Naive thymus-derived CD4-positive, alpha-beta T cell (primary cell): ENCODE data around the gene LY6G5B. TPM values are rescaled to one million over a fixed set of nuclear protein-coding genes. Genes with fewer than 3 reads are reported as not detected.

Experiments used
- ATAC-seq: fragments of 150-1000 bp; cut with Tn5 transposase; 2 replicates; pipeline ENCODE4 v1.10.0; 2021; ENCODE audit warnings: mild to moderate bottlenecking, moderate library complexity
- CTCF ChIA-PET: fragments of 350-600 bp; sonication (Branson Sonifier 250); formaldehyde crosslinking; loops from one replicate; lab custom pipeline; 2021; ENCODE audit warnings: antibody characterized with exemption; lab: Charles Lee
- POLR2A ChIA-PET: fragments of 350-600 bp; sonication (Branson Sonifier 250); formaldehyde crosslinking; loops from one replicate; lab custom pipeline; 2021; ENCODE audit warnings: antibody characterized with exemption, inconsistent platforms; lab: Charles Lee
- DNase-seq, 9 donors: peaks; one replicate each; pipeline versions ENCODE4 v3.0.0 to v3.0.0-alpha.2; 2020 to 2022; ENCODE audit warnings: mixed read lengths in 1 of 9
- H3K27ac ChIP-seq: one replicate; pipeline ENCODE4 v1.7.0; 2013; ENCODE audit warnings: mild to moderate bottlenecking, low read depth, low read length, moderate library complexity
- H3K27me3 ChIP-seq, 2 donors: one replicate each; pipeline ENCODE4 v1.7.0; 2013; ENCODE audit warnings: low read length in 2 of 2, mild to moderate bottlenecking in 2 of 2, moderate library complexity in 2 of 2; ENCODE audit not compliant: control insufficient read depth in 2 of 2, insufficient read depth in 2 of 2
- H3K36me3 ChIP-seq, 3 experiments: 1 replicate in 2 of 3; 2 replicates in 1 of 3; pipeline ENCODE4 v1.7.0; 2013; ENCODE audit warnings: low read length in 3 of 3, mild to moderate bottlenecking in 3 of 3, moderate library complexity in 1 of 3; ENCODE audit not compliant: insufficient read depth in 3 of 3, control insufficient read depth in 2 of 3
- H3K4me1 ChIP-seq, 2 donors: one replicate each; pipeline ENCODE4 v1.7.0; 2013; ENCODE audit warnings: low read length in 2 of 2, mild to moderate bottlenecking in 2 of 2, moderate library complexity in 1 of 2; ENCODE audit not compliant: control insufficient read depth in 2 of 2, insufficient read depth in 2 of 2
- H3K4me3 ChIP-seq: 2 replicates; pipeline ENCODE4 v1.7.0; 2013; ENCODE audit warnings: mild to moderate bottlenecking, low read length
- H3K9me3 ChIP-seq, 3 experiments: 1 replicate in 2 of 3; 2 replicates in 1 of 3; pipeline ENCODE4 v1.7.0; 2013; ENCODE audit warnings: low read length in 3 of 3; ENCODE audit not compliant: control insufficient read depth in 2 of 3
- H3K27ac Mint-ChIP-seq, 9 donors: one replicate each; pipeline ENCODE4 v1.8.0; 2020 to 2022; ENCODE audit warnings: mixed read lengths in 9 of 9, mild to moderate bottlenecking in 8 of 9, moderate library complexity in 5 of 9, inconsistent platforms in 2 of 9
- H3K27me3 Mint-ChIP-seq, 5 donors: one replicate each; pipeline ENCODE4 v1.8.0; 2021 to 2022; ENCODE audit warnings: mixed read lengths in 5 of 5, mild to moderate bottlenecking in 1 of 5
- H3K36me3 Mint-ChIP-seq, 5 donors: one replicate each; pipeline ENCODE4 v1.8.0; 2020 to 2022; ENCODE audit warnings: mixed read lengths in 5 of 5, mild to moderate bottlenecking in 3 of 5, inconsistent platforms in 1 of 5
- H3K4me1 Mint-ChIP-seq, 7 donors: one replicate each; pipeline ENCODE4 v1.8.0; 2020 to 2022; ENCODE audit warnings: mixed read lengths in 7 of 7, mild to moderate bottlenecking in 3 of 7, inconsistent platforms in 1 of 7
- H3K4me3 Mint-ChIP-seq, 10 donors: one replicate each; pipeline ENCODE4 v1.8.0; 2020 to 2022; ENCODE audit warnings: mild to moderate bottlenecking in 10 of 10, mixed read lengths in 10 of 10, moderate library complexity in 6 of 10, inconsistent platforms in 2 of 10
- H3K9me3 Mint-ChIP-seq, 11 donors: one replicate each; pipeline ENCODE4 v1.8.0; 2020 to 2022; ENCODE audit warnings: mixed read lengths in 11 of 11, mild to moderate bottlenecking in 4 of 11, inconsistent platforms in 1 of 11, moderate library complexity in 1 of 11
- intact Hi-C, 2 donors: fragments of 100-400 bp; cut with micrococcal nuclease; formaldehyde crosslinking; loops; one replicate each; pipeline ENCODE4 v1.15.1; 2023
- polyA plus RNA-seq, 2 donors: library from polyadenylated mRNA; unstranded; fragments of 300-500 nt; fragmentation: Illumina TruSeq; gene quantifications; one replicate each; pipeline ENCODE4 v1.2.3, GENCODE V29; 2021
- total RNA-seq, 6 experiments: library from RNA in 5 of 6; stranded (reverse) in 5 of 6; gene quantifications; 1 replicate in 5 of 6; 2 replicates in 1 of 6; pipeline ENCODE4 v1.2.3 and lab custom pipeline; 2021 to 2026

The LY6G5B gene
- total and polyA plus RNA-seq, 7 experiments from 2014 or later: 27.7 to 51.0 (median 42.9) TPM; not detected in 2

DNA sequence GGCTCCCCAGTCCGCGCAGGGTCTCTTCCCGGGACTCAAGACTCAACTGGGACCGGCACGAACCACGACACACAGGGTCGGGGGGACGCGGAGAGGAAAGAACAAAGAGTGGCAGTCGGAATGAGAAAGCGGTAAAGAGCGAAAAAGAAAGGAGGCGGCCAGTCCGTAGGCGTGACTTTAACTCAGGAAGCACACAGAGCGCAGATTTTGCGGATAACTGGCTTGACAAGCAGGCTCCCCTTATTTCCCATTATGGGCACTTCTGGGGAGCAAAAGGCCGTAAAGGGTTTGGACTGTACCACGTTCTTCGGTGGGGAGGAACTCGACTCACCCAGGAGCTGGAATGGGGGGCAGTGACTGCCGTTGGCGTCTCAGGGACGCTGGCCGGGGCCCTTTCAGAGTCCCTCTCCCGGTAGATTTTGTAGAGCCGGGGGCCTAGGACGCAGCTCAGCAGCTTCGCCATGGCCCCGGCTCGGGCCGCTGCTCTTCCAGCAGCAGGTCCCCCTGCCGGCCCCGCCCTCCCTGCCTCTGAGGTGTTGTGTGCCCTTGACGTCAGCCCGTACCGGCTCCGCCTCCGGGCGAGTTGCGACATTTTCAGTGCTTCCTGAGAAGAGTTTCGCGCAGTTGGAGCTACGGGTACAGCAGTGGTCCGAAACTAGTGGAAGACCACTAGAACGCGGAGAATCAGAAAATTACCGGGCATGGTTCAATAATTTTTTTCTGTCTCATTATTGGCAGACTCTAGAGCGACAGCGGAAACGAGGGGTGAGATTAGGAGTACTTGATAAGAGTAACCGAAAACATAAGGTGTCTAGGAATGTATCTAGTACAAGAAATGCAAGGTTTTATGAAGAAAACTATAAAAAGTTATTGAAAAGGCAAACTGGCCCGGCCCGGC, 33.3 kb downstream of the LY6G5B start, which contains the start of gene ABHD16A:
Gene ABHD16A, minus strand, starts transcription at position 506 of the 898 bp plus-strand sequence. Its CDS starts 43 bp downstream, at position 463.
- intact Hi-C loops: loop anchor here (1.0 to 10.0 kb wide), 13 partner anchors 22 to 427 kb away; partner anchors contain the start of genes BAG6 (in 2 of the 2), DDX39B (in 2 of the 2), PRRC2A (in 2 of the 2) and ATP6V1G2 (in 1 of the 2)
- H3K27me3 ChIP-seq: no peaks in the 10 kb centered on the region
- CTCF ChIA-PET: interaction anchor here (1.4 kb wide), 1 partner anchor 9 kb away, joined by 5 read pairs; no protein-coding TSS in a partner anchor
- Mint-ChIP-seq H3K4me3 (peak within 1 kb of the TSS; percentile 92 to 100 (median 98)), H3K27ac (peak within 1 kb of the TSS; percentile 95 to 98 (median 97)), H3K4me1 (peaks cover 15 to 38% (median 30%) of the 10 kb centered on the region in 7 donors), H3K27me3 (peaks cover 0 to 2% (median 0%) of the 10 kb centered on the region in 5 donors), H3K36me3 (peaks cover 0 to 4% (median 3%) of the 10 kb centered on the region in 5 donors), H3K9me3 (no peaks in the 10 kb centered on the region)
- H3K4me1 ChIP-seq: peaks cover 21 to 28% of the 10 kb centered on the region in 2 donors
- H3K36me3 ChIP-seq: peaks cover 0 to 19% (median 0%) of the 10 kb centered on the region in 3 experiments
- H3K4me3 ChIP-seq: peak within 1 kb of the TSS; percentile 98
- H3K27ac ChIP-seq: peak within 1 kb of the TSS; percentile 98
- ATAC-seq (peak; percentile 95), DNase-seq (peak; percentile 93 to 97 (median 96))
- no peaks in the 10 kb centered on the region for H3K9me3 ChIP-seq
- POLR2A ChIA-PET: interaction anchor here (0.6 to 2.7 kb wide), 30 partner anchors 9 to 1268 kb away, joined by 3 to 19 read pairs (median 4); partner anchors contain the start of genes BAG6, C6orf47, GPANK1 and HSPA1A

DNA sequence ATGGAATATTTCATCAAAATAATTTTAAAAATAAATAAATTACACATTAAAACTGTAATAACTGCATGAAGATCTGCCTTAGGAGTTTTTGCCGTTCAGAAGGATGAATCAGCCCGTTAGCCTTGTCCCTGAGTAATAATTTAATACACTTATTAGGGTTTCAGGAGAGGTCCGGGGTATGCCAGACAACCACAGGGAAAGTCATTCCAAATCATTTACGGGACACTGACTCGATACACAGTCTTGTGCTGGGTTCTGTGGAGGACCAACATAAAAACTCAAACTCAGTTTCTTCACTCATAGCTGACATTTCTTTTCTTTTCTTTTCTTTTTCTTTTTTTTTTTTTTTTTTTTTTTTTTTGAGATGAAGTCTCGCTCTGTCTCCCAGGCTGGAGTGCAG, 36.2 kb downstream of the LY6G5B start:
- intact Hi-C loops: loop anchor here in 1 of 2 donors (10.0 kb wide), 1 partner anchor 161 kb away; the partner anchor contains the start of genes ATP6V1G2, DDX39B and NFKBIL1
- DNase-seq (no peak), ATAC-seq (no peak)
- Histone ChIP-seq H3K27ac (no peak overlapping the region), H3K9me3 (no peaks in the 10 kb centered on the region), H3K36me3 (peaks cover 0 to 8% (median 0%) of the 10 kb centered on the region in 3 experiments), H3K4me3 (no peak overlapping the region), H3K4me1 (peaks cover 18 to 23% of the 10 kb centered on the region in 2 donors), H3K27me3 (no peaks in the 10 kb centered on the region)
- Mint-ChIP-seq H3K27me3 (peaks cover 0 to 5% (median 0%) of the 10 kb centered on the region in 5 donors), H3K27ac (no peak overlapping the region), H3K36me3 (peaks cover 0 to 3% (median 0%) of the 10 kb centered on the region in 5 donors), H3K4me1 (peaks cover 14 to 28% (median 24%) of the 10 kb centered on the region in 7 donors), H3K9me3 (peaks cover 0 to 3% (median 0%) of the 10 kb centered on the region in 11 donors), H3K4me3 (no peak overlapping the region)
- CTCF ChIA-PET: interaction anchor here (0.9 kb wide), 1 partner anchor 9 kb away, joined by 4 read pairs; no protein-coding TSS in a partner anchor
- POLR2A ChIA-PET: interaction anchor here (0.6 to 0.7 kb wide), 2 partner anchors 9 kb away, joined by 3 to 4 read pairs; no protein-coding TSS in a partner anchor

DNA sequence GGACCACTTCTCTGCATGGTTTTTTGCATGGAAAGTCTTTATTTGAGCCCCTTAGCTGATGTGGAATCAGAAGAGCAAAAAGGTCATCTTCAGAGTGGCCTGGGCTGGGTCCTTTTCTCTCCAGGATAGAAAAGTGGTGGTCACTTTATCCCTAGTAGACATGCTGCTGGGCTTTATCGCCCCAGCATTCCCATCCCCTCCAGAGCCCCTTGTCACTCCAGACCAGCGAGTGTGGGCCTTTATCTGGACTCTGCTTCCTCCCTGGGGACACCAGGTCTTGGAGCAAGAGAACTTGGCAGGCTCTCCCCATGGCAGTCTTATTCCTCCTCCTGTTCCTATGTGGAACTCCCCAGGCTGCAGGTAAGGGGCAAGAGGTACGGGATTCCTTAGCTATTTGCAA, 36.8 kb downstream of the LY6G5B start, which contains the start of gene LY6G6F:
Gene LY6G6F, plus strand, starts transcription at position 268 of the 400 bp plus-strand sequence. Its CDS starts 41 bp downstream, at position 309.
- Mint-ChIP-seq H3K36me3 (no peaks in the 10 kb centered on the region), H3K27me3 (peaks cover 0 to 5% (median 0%) of the 10 kb centered on the region in 5 donors), H3K9me3 (peaks cover 0 to 3% (median 0%) of the 10 kb centered on the region in 11 donors), H3K4me1 (peaks cover 8 to 26% (median 23%) of the 10 kb centered on the region in 7 donors), H3K4me3 (no peak within 1 kb of the TSS), H3K27ac (peak within 1 kb of the TSS in 1 of 9 donors; percentile 59)
- DNase-seq (no peak), ATAC-seq (no peak)
- H3K27me3 ChIP-seq: no peaks in the 10 kb centered on the region
- no peak within 1 kb of the TSS for H3K27ac ChIP-seq
- peaks cover 0 to 8% (median 0%) of the 10 kb centered on the region in 3 experiments for H3K36me3 ChIP-seq
- H3K4me3 ChIP-seq: no peak within 1 kb of the TSS
- intact Hi-C loops: loop anchor here in 1 of 2 donors (10.0 kb wide), 1 partner anchor 162 kb away; the partner anchor contains the start of genes ATP6V1G2, DDX39B and NFKBIL1
- no peaks in the 10 kb centered on the region for H3K9me3 ChIP-seq
- H3K4me1 ChIP-seq: peaks cover 15 to 23% of the 10 kb centered on the region in 2 donors
- ChIA-PET POLR2A (interaction anchor here (0.6 kb wide), 1 partner anchor 8 kb away, joined by 4 read pairs; no protein-coding TSS in a partner anchor), CTCF (interaction anchor here (0.9 kb wide), 1 partner anchor 8 kb away, joined by 4 read pairs; no protein-coding TSS in a partner anchor)

DNA sequence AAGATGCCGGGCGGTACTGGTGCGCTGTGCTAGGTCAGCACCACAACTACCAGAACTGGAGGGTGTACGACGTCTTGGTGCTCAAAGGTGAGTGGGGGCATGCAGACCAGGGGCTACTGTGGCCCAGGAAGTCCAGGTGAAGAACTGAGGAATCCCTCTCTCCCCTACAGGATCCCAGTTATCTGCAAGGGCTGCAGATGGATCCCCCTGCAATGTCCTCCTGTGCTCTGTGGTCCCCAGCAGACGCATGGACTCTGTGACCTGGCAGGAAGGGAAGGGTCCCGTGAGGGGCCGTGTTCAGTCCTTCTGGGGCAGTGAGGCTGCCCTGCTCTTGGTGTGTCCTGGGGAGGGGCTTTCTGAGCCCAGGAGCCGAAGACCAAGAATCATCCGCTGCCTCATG, 37.9 kb downstream of the LY6G5B start:
- H3K27ac Mint-ChIP-seq: no peak overlapping the region
- H3K4me1 Mint-ChIP-seq: peaks cover 4 to 27% (median 19%) of the 10 kb centered on the region in 7 donors
- no peaks in the 10 kb centered on the region for H3K27me3 ChIP-seq
- ChIA-PET CTCF (no interaction called here), POLR2A (no interaction called here)
- no peaks in the 10 kb centered on the region for H3K9me3 ChIP-seq
- DNase-seq: no peak
- H3K36me3 Mint-ChIP-seq: no peaks in the 10 kb centered on the region
- H3K4me3 Mint-ChIP-seq: no peak overlapping the region
- H3K27ac ChIP-seq: no peak overlapping the region
- H3K36me3 ChIP-seq: peaks cover 0 to 4% (median 0%) of the 10 kb centered on the region in 3 experiments
- H3K9me3 Mint-ChIP-seq: peaks cover 0 to 3% (median 0%) of the 10 kb centered on the region in 11 donors
- H3K4me3 ChIP-seq: no peak overlapping the region
- ATAC-seq: no peak
- peaks cover 7 to 13% of the 10 kb centered on the region in 2 donors for H3K4me1 ChIP-seq
- H3K27me3 Mint-ChIP-seq: peaks cover 0 to 11% (median 0%) of the 10 kb centered on the region in 5 donors
- intact Hi-C loops: loop anchor here in 1 of 2 donors (10.0 kb wide), 1 partner anchor 163 kb away; the partner anchor contains the start of genes ATP6V1G2, DDX39B and NFKBIL1

DNA sequence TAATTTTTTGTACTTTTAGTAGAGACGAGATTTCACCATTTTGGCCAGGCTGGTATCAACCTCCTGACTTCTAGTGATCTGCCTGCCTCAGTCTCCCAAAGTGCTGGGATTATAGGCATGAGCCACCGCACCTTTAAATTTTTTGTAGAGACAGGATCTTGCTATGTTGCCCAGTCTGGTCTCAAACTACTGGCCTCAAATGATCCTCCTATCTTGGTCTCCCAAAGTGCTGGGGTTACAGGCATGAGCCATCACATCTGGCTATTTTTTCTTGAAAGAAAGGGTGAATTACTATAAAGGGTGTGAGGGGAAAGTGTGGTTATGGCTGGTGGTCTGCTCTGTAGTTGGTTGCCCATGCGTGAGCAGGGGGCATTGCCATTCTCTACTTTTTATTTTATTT, 38.4 kb downstream of the LY6G5B start:
- CTCF ChIA-PET: no interaction called here
- Mint-ChIP-seq H3K27ac (no peak overlapping the region), H3K9me3 (peaks cover 0 to 3% (median 0%) of the 10 kb centered on the region in 11 donors), H3K4me3 (no peak overlapping the region), H3K36me3 (no peaks in the 10 kb centered on the region), H3K4me1 (peaks cover 4 to 30% (median 19%) of the 10 kb centered on the region in 7 donors), H3K27me3 (peaks cover 0 to 14% (median 0%) of the 10 kb centered on the region in 5 donors)
- ATAC-seq (no peak), DNase-seq (no peak)
- intact Hi-C loops: loop anchor here in 1 of 2 donors (10.0 kb wide), 1 partner anchor 163 kb away; the partner anchor contains the start of genes ATP6V1G2, DDX39B and NFKBIL1
- H3K27me3 ChIP-seq: no peaks in the 10 kb centered on the region
- H3K27ac ChIP-seq: no peak overlapping the region
- H3K4me1 ChIP-seq: peaks cover 7 to 13% of the 10 kb centered on the region in 2 donors
- H3K36me3 ChIP-seq: no peaks in the 10 kb centered on the region
- H3K9me3 ChIP-seq: no peaks in the 10 kb centered on the region
- POLR2A ChIA-PET: no interaction called here
- H3K4me3 ChIP-seq: no peak overlapping the region
